ENCODE measurements around the gene SCYGR4. TPM values are rescaled to one million over a fixed set of nuclear protein-coding genes. Genes with fewer than 3 reads are reported as not detected.
"Not testable (repeated sequence)": the region's sequence is repeated elsewhere in the genome, so short reads cannot be mapped to it uniquely, and the experiment has no call there.

The SCYGR4 gene
- total RNA-seq, 1 experiment from 2014 or later, result not detected

- DNase-seq (ENCODE audit: low read depth), result not testable (repeated sequence)
Observed at GRCh38 chr2:227666631-227667170, 49.4 kb downstream of the SCYGR4 start, which contains the start of gene SCYGR5. Gene SCYGR5 (plus strand): TSS chr2:227666804. CDS start chr2:227666804, 0 bp downstream.

Other genes with a start within 250 kb of the SCYGR4 start
- not detected in 2 replicates for gene TM4SF20, start 238.2 kb upstream of the SCYGR4 start, total RNA-seq (2014; rRNA removed; shearing (Covaris generic))
- gene SCYGR1, start 229.5 kb upstream of the SCYGR4 start, total RNA-seq (2014; rRNA removed; shearing (Covaris generic)), result not detected in 2 replicates
- gene AGFG1, start 145.3 kb upstream of the SCYGR4 start, total RNA-seq (2014; rRNA removed; shearing (Covaris generic)), result 85.0 and 120 TPM in 2 replicates
- gene SCYGR2, start 18.6 kb upstream of the SCYGR4 start, total RNA-seq (2014; rRNA removed; shearing (Covaris generic)), result not detected in 2 replicates
- not detected in 2 replicates for gene SCYGR3, start 2.7 kb upstream of the SCYGR4 start, total RNA-seq (2014; rRNA removed; shearing (Covaris generic))
- gene SCYGR5, start 49.3 kb downstream of the SCYGR4 start, total RNA-seq (2014; rRNA removed; shearing (Covaris generic)), result not detected in 2 replicates
- gene SLC19A3, start 100.5 kb downstream of the SCYGR4 start, total RNA-seq (2014; rRNA removed; shearing (Covaris generic)), result not detected in 2 replicates
- gene SCYGR6, start 107.3 kb downstream of the SCYGR4 start, total RNA-seq (2014; rRNA removed; shearing (Covaris generic)), result not detected in 2 replicates
- not detected in 2 replicates for gene SCYGR7, start 110.8 kb downstream of the SCYGR4 start, total RNA-seq (2014; rRNA removed; shearing (Covaris generic))
- gene SCYGR8, start 128.4 kb downstream of the SCYGR4 start, total RNA-seq (2014; rRNA removed; shearing (Covaris generic)), result not detected in 2 replicates
- 2.2 and 3.8 TPM in 2 replicates for gene CCL20, start 196.3 kb downstream of the SCYGR4 start, total RNA-seq (2014; rRNA removed; shearing (Covaris generic))

Data from RPMI7951 (cell line).